KMS-11 (cell line): ENCODE measurements around the gene ZIC1.

Experiments used
- H2AFZ ChIP-seq: fragments of 200-600 bp; sonication (generic); 2 replicates; pipeline ENCODE4 v1.6.1; 2016; ENCODE audit warnings: antibody characterized with exemption, mixed run types, low read depth
- H3K27ac ChIP-seq: fragments of 200-600 bp; sonication (generic); 2 replicates; pipeline ENCODE4 v1.6.1; 2016; ENCODE audit warnings: mild to moderate bottlenecking, mixed run types
- H3K27me3 ChIP-seq: fragments of 200-600 bp; sonication (generic); 2 replicates; pipeline ENCODE4 v1.6.1; 2017; ENCODE audit warnings: mild to moderate bottlenecking, low read depth, mixed run types, moderate library complexity; ENCODE audit not compliant: insufficient read depth
- H3K36me3 ChIP-seq: fragments of 200-600 bp; sonication (generic); 2 replicates; pipeline ENCODE4 v1.6.1; 2017; ENCODE audit warnings: mild to moderate bottlenecking, mixed run types; ENCODE audit not compliant: insufficient read depth
- H3K4me1 ChIP-seq: fragments of 200-600 bp; sonication (generic); 2 replicates; pipeline ENCODE4 v1.6.1; 2016; ENCODE audit warnings: mild to moderate bottlenecking, low read depth, mixed run types; ENCODE audit not compliant: poor library complexity, severe bottlenecking
- H3K4me2 ChIP-seq: fragments of 200-600 bp; sonication (generic); 2 replicates; pipeline ENCODE4 v1.7.0; 2016; ENCODE audit warnings: mild to moderate bottlenecking, mixed run types
- H3K4me3 ChIP-seq: fragments of 200-600 bp; sonication (generic); IDR thresholded peaks from 2 replicates; pipeline ENCODE4 v1.6.1; 2017; ENCODE audit warnings: low read depth, low read length, mixed read lengths; ENCODE audit not compliant: insufficient read depth
- H3K79me2 ChIP-seq: fragments of 200-600 bp; sonication (generic); 2 replicates; pipeline ENCODE4 v1.6.1; 2016; ENCODE audit warnings: low read depth, mixed run types; ENCODE audit not compliant: insufficient read depth
- H3K9ac ChIP-seq: fragments of 200-600 bp; sonication (generic); 2 replicates; pipeline ENCODE4 v1.6.1; 2016; ENCODE audit warnings: mild to moderate bottlenecking, mixed run types
- H4K20me1 ChIP-seq: fragments of 200-600 bp; sonication (generic); 2 replicates; pipeline ENCODE4 v1.6.1; 2016; ENCODE audit warnings: mild to moderate bottlenecking, mixed run types; ENCODE audit not compliant: insufficient read depth
- TF ChIP-seq, protein P1 (sequence below): fragments of 200-600 bp; sonication (generic); conservative IDR thresholded peaks from 2 replicates; pipeline ENCODE4 v1.6.1; 2017; ENCODE audit warnings: low read depth, mild to moderate bottlenecking, antibody characterized with exemption, low read length, moderate library complexity, mixed read lengths

The ZIC1 gene

DNA sequence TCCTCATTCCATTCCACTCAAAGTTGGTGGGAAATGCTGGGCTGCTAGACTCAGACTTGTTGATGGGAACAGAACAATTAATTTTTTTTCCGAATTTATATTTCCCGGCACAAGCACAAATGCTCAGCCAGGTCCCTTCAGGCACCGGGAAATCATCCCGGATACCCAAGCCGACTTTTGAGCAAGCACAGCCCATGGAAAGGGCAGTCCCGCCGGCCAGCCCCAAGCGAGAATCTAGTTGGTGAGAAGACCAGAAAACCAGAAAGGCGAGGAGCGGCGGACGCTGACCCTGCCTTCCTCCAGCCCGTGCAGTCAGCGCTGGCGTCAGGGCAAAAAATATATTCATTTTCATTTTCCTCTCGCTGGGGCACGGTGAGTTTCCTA lies 2.1 kb upstream of the ZIC1 start:
- Histone ChIP-seq H3K4me3 (no peak overlapping the region), H3K4me1 (no peaks in the 10 kb centered on the region), H3K4me2 (no peak overlapping the region), H4K20me1 (no peaks in the 10 kb centered on the region), H3K27ac (no peak overlapping the region), H3K36me3 (no peaks in the 10 kb centered on the region), H3K27me3 (no peaks in the 10 kb centered on the region), H2AFZ (no peak overlapping the region), H3K9ac (no peak overlapping the region), H3K79me2 (no peaks in the 10 kb centered on the region)
- TF ChIP-seq, protein P1, sequence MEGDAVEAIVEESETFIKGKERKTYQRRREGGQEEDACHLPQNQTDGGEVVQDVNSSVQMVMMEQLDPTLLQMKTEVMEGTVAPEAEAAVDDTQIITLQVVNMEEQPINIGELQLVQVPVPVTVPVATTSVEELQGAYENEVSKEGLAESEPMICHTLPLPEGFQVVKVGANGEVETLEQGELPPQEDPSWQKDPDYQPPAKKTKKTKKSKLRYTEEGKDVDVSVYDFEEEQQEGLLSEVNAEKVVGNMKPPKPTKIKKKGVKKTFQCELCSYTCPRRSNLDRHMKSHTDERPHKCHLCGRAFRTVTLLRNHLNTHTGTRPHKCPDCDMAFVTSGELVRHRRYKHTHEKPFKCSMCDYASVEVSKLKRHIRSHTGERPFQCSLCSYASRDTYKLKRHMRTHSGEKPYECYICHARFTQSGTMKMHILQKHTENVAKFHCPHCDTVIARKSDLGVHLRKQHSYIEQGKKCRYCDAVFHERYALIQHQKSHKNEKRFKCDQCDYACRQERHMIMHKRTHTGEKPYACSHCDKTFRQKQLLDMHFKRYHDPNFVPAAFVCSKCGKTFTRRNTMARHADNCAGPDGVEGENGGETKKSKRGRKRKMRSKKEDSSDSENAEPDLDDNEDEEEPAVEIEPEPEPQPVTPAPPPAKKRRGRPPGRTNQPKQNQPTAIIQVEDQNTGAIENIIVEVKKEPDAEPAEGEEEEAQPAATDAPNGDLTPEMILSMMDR = no peak

GRCh38 chr3:147407498-147408187 lies 1.5 kb upstream of the ZIC1 start:
- no peak overlapping the region for H3K4me2 ChIP-seq
- H3K4me1 ChIP-seq = no peaks in the 10 kb centered on the region
- no peaks in the 10 kb centered on the region for H3K79me2 ChIP-seq
- H3K4me3 ChIP-seq = no peak overlapping the region
- H2AFZ ChIP-seq = no peak overlapping the region
- H4K20me1 ChIP-seq = no peaks in the 10 kb centered on the region
- H3K27ac ChIP-seq = no peak overlapping the region
- TF ChIP-seq, protein P1 = no peak
- H3K9ac ChIP-seq = no peak overlapping the region
- H3K27me3 ChIP-seq = no peaks in the 10 kb centered on the region
- H3K36me3 ChIP-seq = no peaks in the 10 kb centered on the region

DNA sequence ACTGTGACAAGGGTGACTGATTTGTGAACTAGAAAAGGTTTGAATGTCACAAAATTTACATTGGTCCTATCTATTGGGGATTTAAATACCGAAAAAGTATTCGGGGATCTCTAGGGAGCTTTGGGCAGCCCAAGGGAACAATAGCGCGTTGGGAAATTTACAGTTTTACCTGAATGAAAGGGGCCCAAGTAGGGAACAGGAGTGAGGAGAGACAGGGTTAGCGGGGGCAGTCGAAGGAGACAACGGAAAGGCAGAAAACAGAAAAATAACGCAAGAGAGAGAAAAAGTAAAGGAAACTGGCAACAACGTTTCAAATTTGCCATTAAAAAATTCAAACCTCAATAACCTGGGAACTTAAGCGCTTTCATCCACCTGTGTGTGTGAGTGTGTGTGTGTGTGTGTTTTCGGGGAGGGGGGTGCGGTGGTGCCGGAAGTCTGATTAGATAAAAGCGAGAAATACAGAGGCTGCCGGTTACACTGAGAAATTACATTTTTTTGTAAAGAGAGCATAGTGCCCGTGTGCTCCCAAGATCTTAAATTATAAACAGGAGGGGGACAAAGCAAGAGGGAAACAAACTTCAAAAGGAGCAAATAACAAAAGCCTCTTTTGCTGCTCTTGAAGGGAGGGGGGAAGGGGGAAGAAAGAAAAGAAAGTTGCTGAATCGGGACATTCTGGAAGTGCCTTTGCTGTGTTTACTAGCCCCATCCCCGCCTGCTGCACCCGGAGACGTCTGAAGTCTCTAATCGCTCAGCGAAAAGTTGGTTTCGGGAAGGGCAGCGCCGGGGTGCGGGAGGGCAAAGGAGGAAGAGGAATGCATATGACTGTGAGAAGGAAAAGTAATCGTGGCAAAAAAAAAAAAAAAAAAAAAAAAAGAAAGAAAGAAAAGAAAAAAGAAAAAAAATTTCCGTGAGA lies 721 bp upstream of the ZIC1 start:
- no peak overlapping the region for H3K4me2 ChIP-seq
- H3K27ac ChIP-seq = peak overlapping the region; percentile 10; the same call in 1 of the 2 replicates
- no peaks in the 10 kb centered on the region for H3K79me2 ChIP-seq
- no peak overlapping the region for H3K4me3 ChIP-seq
- TF ChIP-seq, protein P1 = no peak
- no peaks in the 10 kb centered on the region for H3K4me1 ChIP-seq
- H3K27me3 ChIP-seq = no peaks in the 10 kb centered on the region
- peak overlapping the region; percentile 64; the same call in 1 of the 2 replicates for H2AFZ ChIP-seq
- no peak overlapping the region; the same call in 1 of the 2 replicates for H3K9ac ChIP-seq
- no peaks in the 10 kb centered on the region for H4K20me1 ChIP-seq
- no peaks in the 10 kb centered on the region for H3K36me3 ChIP-seq

- H2AFZ ChIP-seq = no peak overlapping the region
- H3K27me3 ChIP-seq = no peaks in the 10 kb centered on the region
- H3K79me2 ChIP-seq = no peaks in the 10 kb centered on the region
- no peak overlapping the region for H3K9ac ChIP-seq
- no peaks in the 10 kb centered on the region for H3K36me3 ChIP-seq
- TF ChIP-seq, protein P1 = no peak
- H4K20me1 ChIP-seq = no peaks in the 10 kb centered on the region
- H3K4me3 ChIP-seq = no peak overlapping the region
- H3K4me1 ChIP-seq = no peaks in the 10 kb centered on the region
- no peak overlapping the region for H3K27ac ChIP-seq
- H3K4me2 ChIP-seq = no peak overlapping the region
Observed at GRCh38 chr3:147410116-147410525, 956 bp downstream of the ZIC1 start.
